ENCODE data around the gene TMEM131. TPM values are rescaled to one million over a fixed set of nuclear protein-coding genes. Genes with fewer than 3 reads are reported as not detected.

Gene TMEM131
- total RNA-seq, 1 donor from 2014 or later = 33.8 TPM

Other genes with a start within 250 kb of the TMEM131 start
- 0.40 TPM for gene VWA3B, start 91.2 kb upstream of the TMEM131 start, total RNA-seq